ENCODE data around the gene FAM90A26. TPM values are rescaled to one million over a fixed set of nuclear protein-coding genes. Genes with fewer than 3 reads are reported as not detected.
"Not testable (repeated sequence)": the region's sequence is repeated elsewhere in the genome, so short reads cannot be mapped to it uniquely, and the experiment has no call there.

The FAM90A26 gene
- total RNA-seq, 1 experiment from 2014 or later, result not detected

DNA sequence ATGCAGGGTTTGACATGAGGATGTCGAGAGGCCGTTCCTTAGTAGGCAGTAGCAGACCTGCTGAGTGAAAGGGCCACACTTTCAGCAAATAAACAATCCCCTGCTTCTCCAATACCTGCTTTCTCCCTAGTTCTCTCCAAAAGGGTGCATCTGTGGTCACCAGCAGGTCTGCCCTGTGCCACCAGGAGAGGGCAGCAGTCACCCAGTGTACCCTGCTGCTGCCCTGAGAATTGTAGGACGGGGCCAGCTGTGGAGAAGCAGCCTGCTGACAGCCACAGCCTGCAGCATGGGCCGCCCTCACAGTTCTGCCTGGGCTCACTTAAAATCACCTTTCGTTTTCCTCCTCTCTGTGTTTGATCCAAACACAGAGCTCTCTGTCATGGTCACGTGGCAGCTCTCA lies 11.8 kb upstream of the FAM90A26 start:
- H3K4me3 ChIP-seq (replicated peaks in 1 of 2; ENCODE audit: low read depth in 1 of 2, low read length in 2 of 2); H2AFZ ChIP-seq (ENCODE audit: low read depth, low read length, poor library complexity, severe bottlenecking); BruUV-seq (replicated peaks); H3K9ac ChIP-seq (ENCODE audit: low read length); ATAC-seq; H4K20me1 ChIP-seq (ENCODE audit: insufficient read depth); H3K9me2 ChIP-seq (ENCODE audit: insufficient read depth); H3K27ac ChIP-seq (ENCODE audit: low read depth, low read length); H3K9me3 ChIP-seq (ENCODE audit: control insufficient read depth in 1 of 2, insufficient read depth in 1 of 2, low read depth in 1 of 2, low read length in 2 of 2); DNase-seq (ENCODE audit: low read depth, low spot score); RAD21 ChIA-PET (ENCODE audit: low non-redundant PET in 1 of 2, low total read pairs in 2 of 2, uncharacterized antibody in 2 of 2, unreplicated experiment in 2 of 2); POLR2A ChIA-PET; intact Hi-C loops (cut with micrococcal nuclease); CTCF ChIA-PET; H3K4me2 ChIP-seq (ENCODE audit: low read length); H3K27me3 ChIP-seq (ENCODE audit: insufficient read depth, low read length); H3K36me3 ChIP-seq (ENCODE audit: control insufficient read depth in 1 of 2, insufficient read depth in 2 of 2, low read length in 2 of 2); H3K79me2 ChIP-seq (ENCODE audit: insufficient read depth, low read length): not testable (repeated sequence)
- 0 out of 2 replicates have a peak, but pooled peaks have one; percentile 14 for TF ChIP-seq RAD21 (IDR thresholded peaks at IDR 0.05; ENCODE audit: low read depth)
- peaks cover 9 to 23% of the 10 kb centered on the region in 2 experiments for H3K4me1 ChIP-seq (ENCODE audit: control insufficient read depth in 1 of 2, insufficient read depth in 2 of 2, low read length in 2 of 2)

DNA sequence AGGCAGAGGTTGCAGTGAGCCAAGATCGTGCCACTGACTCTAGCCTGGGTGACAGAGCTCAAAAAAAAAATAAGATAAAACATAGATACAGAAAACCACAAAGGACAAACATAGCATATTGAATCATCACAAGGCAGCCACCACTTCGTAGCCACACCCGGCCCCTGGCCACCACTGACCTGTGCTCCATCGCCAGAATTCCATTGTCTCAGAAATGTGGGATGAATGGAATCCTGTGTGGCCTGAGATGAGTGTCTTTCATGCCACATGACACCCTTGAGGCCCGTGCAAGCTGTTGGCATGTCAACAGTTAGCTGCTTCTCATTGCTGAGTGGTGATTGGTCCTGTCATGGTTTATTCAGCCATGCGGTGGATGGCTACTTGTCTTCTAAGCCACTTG lies 10.2 kb upstream of the FAM90A26 start:
- CTCF ChIA-PET, result not testable (repeated sequence)

DNA sequence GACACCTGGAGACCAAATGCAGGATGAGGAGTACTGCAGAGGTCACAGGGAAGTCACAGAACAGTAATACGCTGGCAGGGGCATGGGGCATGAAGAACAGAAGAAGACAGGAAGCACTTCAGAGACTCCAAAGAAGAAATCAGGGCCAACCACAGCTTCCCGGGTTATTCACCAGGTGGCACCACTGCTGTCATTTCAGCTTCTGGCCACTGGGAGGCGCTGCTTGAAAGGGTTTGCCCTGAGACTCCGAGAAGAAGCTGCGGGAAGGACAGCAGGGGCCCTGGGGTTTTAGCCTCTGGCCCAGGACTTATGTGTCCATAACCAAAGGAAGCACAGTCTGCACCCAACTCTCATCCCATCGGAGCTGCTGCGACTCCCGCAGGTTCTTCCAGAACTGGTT lies 4.2 kb upstream of the FAM90A26 start:
- H3K27me3 ChIP-seq (ENCODE audit: insufficient read depth, low read length); CTCF ChIA-PET; H3K9me2 ChIP-seq (ENCODE audit: insufficient read depth); ATAC-seq; H2AFZ ChIP-seq (ENCODE audit: low read depth, low read length, poor library complexity, severe bottlenecking); H3K36me3 ChIP-seq (ENCODE audit: control insufficient read depth in 1 of 2, insufficient read depth in 2 of 2, low read length in 2 of 2); H3K4me2 ChIP-seq (ENCODE audit: low read length); RAD21 ChIA-PET (ENCODE audit: low non-redundant PET in 1 of 2, low total read pairs in 2 of 2, uncharacterized antibody in 2 of 2, unreplicated experiment in 2 of 2); H3K9ac ChIP-seq (ENCODE audit: low read length); DNase-seq (ENCODE audit: low read depth, low spot score); H3K4me1 ChIP-seq (ENCODE audit: control insufficient read depth in 1 of 2, insufficient read depth in 2 of 2, low read length in 2 of 2); POLR2A ChIA-PET; BruUV-seq (replicated peaks); intact Hi-C loops (cut with micrococcal nuclease); H3K27ac ChIP-seq (ENCODE audit: low read depth, low read length); H3K4me3 ChIP-seq (replicated peaks in 1 of 2; ENCODE audit: low read depth in 1 of 2, low read length in 2 of 2); H3K79me2 ChIP-seq (ENCODE audit: insufficient read depth, low read length); H4K20me1 ChIP-seq (ENCODE audit: insufficient read depth); H3K9me3 ChIP-seq (ENCODE audit: control insufficient read depth in 1 of 2, insufficient read depth in 1 of 2, low read depth in 1 of 2, low read length in 2 of 2): not testable (repeated sequence)

More for the DNA sequence above, 10.2 kb upstream of the FAM90A26 start:
- RAD21 ChIA-PET (ENCODE audit: low non-redundant PET in 1 of 2, low total read pairs in 2 of 2, uncharacterized antibody in 2 of 2, unreplicated experiment in 2 of 2); ATAC-seq; H4K20me1 ChIP-seq (ENCODE audit: insufficient read depth); H3K4me3 ChIP-seq (replicated peaks in 1 of 2; ENCODE audit: low read depth in 1 of 2, low read length in 2 of 2); DNase-seq (ENCODE audit: low read depth, low spot score); H3K4me1 ChIP-seq (ENCODE audit: control insufficient read depth in 1 of 2, insufficient read depth in 2 of 2, low read length in 2 of 2); H3K79me2 ChIP-seq (ENCODE audit: insufficient read depth, low read length); H3K27me3 ChIP-seq (ENCODE audit: insufficient read depth, low read length); H3K9me2 ChIP-seq (ENCODE audit: insufficient read depth); BruUV-seq (replicated peaks); POLR2A ChIA-PET; H3K9ac ChIP-seq (ENCODE audit: low read length); H2AFZ ChIP-seq (ENCODE audit: low read depth, low read length, poor library complexity, severe bottlenecking); H3K9me3 ChIP-seq (ENCODE audit: control insufficient read depth in 1 of 2, insufficient read depth in 1 of 2, low read depth in 1 of 2, low read length in 2 of 2); H3K4me2 ChIP-seq (ENCODE audit: low read length); H3K27ac ChIP-seq (ENCODE audit: low read depth, low read length); H3K36me3 ChIP-seq (ENCODE audit: control insufficient read depth in 1 of 2, insufficient read depth in 2 of 2, low read length in 2 of 2); intact Hi-C loops (cut with micrococcal nuclease): not testable (repeated sequence)

DNA sequence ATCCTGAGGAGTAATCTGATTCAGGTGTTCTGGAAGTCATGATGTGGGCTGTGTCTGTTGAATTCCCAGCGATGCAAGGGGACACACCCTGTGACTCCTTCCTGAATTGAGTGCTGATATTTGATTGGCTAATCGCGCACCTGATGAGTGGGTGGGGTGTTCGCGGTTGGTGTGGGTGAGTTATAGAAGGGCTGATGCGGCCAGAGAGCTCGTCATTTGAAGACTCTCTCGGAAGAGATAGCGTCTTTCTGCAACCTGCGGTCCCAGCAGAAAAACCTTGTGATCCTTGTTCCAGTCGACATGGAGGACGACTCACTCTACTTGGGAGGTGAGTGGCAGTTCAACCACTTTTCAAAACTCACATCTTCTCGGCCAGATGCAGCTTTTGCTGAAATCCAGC lies 40.1 kb downstream of the FAM90A26 start, which contains the start of gene USP17L10:
Gene USP17L10, plus strand, starts transcription at position 301 of the 400 bp plus-strand sequence. Its CDS starts 0 bp downstream, at position 301.
- DNase-seq (ENCODE audit: low read depth, low spot score); H3K4me2 ChIP-seq (ENCODE audit: low read length); BruUV-seq (replicated peaks); H3K27me3 ChIP-seq (ENCODE audit: insufficient read depth, low read length); H3K4me1 ChIP-seq (ENCODE audit: control insufficient read depth in 1 of 2, insufficient read depth in 2 of 2, low read length in 2 of 2); H3K79me2 ChIP-seq (ENCODE audit: insufficient read depth, low read length); H3K9me3 ChIP-seq (ENCODE audit: control insufficient read depth in 1 of 2, insufficient read depth in 1 of 2, low read depth in 1 of 2, low read length in 2 of 2); RAD21 ChIA-PET (ENCODE audit: low non-redundant PET in 1 of 2, low total read pairs in 2 of 2, uncharacterized antibody in 2 of 2, unreplicated experiment in 2 of 2); H3K4me3 ChIP-seq (replicated peaks in 1 of 2; ENCODE audit: low read depth in 1 of 2, low read length in 2 of 2); H3K36me3 ChIP-seq (ENCODE audit: control insufficient read depth in 1 of 2, insufficient read depth in 2 of 2, low read length in 2 of 2); H4K20me1 ChIP-seq (ENCODE audit: insufficient read depth); intact Hi-C loops (cut with micrococcal nuclease); ATAC-seq; H3K9ac ChIP-seq (ENCODE audit: low read length); CTCF ChIA-PET; H3K27ac ChIP-seq (ENCODE audit: low read depth, low read length); H2AFZ ChIP-seq (ENCODE audit: low read depth, low read length, poor library complexity, severe bottlenecking); POLR2A ChIA-PET; H3K9me2 ChIP-seq (ENCODE audit: insufficient read depth): not testable (repeated sequence)

Data from HCT116 (cell line).